NCI-H2227 (cell line): ENCODE results near the gene RNF126.
"Not testable (repeated sequence)": the region's sequence is repeated elsewhere in the genome, so short reads cannot be mapped to it uniquely, and the experiment has no call there.

Experiments
- DNase-seq: peaks from one replicate; lab custom pipeline; 2025; ENCODE audit not compliant: unreplicated experiment; lab: John Stamatoyannopoulos, UW

RNF126 gene

DNA sequence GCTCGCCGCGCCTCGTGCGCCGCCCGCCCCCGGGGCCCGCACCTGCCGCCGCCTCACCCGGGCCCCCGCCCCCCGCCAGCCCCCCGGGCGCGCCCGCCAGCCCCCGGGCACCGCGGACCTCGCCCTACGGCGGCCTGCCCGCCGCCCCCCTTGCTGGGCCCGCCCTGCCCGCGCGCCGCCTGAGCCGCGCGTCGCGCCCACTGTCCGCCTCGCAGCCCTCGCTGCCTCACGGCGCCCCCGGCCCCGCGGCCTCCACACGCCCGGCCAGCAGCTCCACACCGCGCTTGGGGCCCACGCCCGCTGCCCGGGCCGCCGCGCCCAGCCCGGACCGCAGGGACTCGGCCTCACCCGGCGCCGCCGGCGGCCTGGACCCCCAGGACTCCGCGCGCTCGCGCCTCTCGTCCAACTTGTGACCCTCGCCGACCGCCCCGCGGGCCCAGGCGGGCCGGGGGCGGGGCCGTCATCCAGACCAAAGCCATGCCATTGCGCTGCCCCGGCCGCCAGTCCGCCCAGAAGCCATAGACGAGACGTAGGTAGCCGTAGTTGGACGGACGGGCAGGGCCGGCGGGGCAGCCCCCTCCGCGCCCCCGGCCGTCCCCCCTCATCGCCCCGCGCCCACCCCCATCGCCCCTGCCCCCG is 46.8 kb downstream of the RNF126 start:
- DNase-seq = no peak

DNA sequence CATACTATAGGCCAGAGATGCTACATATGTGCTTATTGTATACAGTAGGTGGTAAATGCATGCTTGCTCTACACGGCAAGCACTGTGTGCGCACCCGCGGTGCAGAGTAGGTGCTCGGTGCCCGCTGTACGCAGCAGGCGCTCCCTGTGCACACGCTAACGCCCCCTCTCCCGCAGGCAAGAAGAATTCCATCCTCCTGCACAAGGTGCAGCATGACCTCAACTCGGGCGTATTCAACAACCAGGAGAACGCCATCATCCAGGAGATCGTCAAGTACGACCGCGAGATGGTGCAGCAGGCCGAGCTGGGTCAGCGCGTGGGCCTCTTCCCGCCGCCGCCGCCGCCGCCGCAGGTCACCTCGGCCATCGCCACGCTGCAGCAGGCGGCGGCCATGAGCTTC is 47.4 kb downstream of the RNF126 start:
- no peak for DNase-seq

- DNase-seq = no peak
Measured at GRCh38 chr19:613732-614567, 49.1 kb downstream of the RNF126 start.

GRCh38 chr19:612941-613340 is 50.1 kb downstream of the RNF126 start:
- no peak for DNase-seq

GRCh38 chr19:611481-611868 is 51.5 kb downstream of the RNF126 start:
- no peak for DNase-seq

GRCh38 chr19:610801-611480 is 52.1 kb downstream of the RNF126 start:
- no peak for DNase-seq

DNA sequence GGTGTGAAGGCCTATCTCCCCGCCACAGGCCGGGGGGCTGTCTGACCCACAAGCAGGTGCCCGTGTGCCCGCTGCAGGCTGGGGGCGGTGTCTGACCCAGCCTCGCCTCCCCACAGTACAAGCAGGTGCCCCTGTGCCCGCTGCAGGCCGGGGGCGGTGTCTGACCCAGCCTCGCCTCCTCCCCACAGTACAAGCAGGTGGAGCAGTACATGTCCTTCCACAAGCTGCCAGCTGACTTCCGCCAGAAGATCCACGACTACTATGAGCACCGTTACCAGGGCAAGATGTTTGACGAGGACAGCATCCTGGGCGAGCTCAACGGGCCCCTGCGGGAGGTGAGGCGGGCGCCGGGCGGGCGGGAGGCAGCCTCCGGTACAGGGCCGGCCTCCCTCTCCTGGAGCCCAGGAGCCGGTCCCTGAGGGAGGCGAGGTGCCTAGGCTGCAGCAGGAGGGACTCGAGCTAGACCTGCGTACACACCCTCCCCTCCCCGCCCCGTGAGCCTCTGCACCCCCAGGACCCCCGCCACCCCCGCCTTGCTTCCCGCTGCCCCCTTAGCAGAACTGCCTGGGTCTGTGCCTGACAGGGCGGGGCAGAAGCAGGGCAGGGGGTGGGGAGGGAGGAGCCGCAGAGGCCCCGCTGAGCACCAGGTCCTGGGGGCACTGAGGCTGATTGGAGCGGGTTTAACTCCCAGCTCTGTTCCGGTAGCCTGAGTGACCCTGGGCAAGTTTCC is 52.8 kb downstream of the RNF126 start:
- DNase-seq = no peak

DNA sequence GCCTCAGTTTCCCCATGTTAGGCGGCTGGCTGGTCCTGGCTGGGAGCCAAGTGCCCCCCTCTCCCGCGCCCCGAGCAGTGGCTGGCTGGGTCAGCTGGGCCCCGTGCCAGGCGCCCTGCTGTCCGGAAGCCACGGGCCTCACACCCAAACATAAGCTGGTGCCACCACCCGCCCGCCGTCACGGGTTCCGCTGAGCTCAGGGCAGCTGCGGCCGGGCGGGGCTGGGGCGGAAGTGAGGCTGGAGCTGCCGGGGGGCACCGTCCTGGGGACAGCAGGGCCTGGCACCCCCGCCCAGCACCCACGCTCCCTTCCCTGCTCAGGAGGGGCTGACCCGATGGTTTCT is 54.0 kb downstream of the RNF126 start:
- no peak for DNase-seq

- no peak for DNase-seq
Measured at GRCh38 chr19:608155-609003, 54.6 kb downstream of the RNF126 start.

DNA sequence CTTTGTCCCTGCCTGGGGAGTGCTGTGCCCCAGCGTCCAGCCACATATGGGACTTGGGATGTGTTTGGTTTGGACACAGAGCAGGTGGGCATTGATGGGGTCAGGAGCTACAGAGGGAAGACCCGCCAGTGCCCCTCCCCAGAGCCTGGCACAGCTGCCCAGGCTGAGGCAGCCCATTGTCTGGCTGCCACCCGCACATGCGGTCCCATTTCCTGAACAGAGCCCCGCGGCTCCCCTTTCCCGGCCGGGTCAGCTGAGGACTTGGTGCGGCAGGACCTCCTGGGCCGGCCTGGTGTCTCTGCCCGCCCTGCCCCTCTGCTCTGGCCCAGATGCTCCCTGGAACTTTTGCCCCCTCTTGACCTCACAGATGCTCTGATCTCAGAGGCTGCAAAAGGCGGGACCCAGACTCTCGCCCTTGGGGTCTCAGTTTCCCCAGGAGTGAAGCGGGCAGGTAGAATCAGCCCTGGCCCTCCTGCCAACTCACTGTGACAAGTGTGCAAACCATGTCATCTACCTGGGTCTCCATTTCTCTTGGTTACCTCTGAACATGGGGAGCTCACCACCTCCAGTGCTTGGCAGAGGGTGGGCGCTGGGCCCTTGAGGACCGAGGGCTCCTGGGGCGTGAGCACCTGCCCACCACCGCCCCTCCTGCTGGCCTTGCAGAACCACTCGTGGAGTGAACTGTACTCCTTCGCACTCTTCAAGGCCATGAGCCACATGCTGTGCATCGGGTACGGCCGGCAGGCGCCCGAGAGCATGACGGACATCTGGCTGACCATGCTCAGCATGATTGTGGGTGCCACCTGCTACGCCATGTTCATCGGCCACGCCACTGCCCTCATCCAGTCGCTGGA is 55.5 kb downstream of the RNF126 start:
- DNase-seq = no peak

DNA sequence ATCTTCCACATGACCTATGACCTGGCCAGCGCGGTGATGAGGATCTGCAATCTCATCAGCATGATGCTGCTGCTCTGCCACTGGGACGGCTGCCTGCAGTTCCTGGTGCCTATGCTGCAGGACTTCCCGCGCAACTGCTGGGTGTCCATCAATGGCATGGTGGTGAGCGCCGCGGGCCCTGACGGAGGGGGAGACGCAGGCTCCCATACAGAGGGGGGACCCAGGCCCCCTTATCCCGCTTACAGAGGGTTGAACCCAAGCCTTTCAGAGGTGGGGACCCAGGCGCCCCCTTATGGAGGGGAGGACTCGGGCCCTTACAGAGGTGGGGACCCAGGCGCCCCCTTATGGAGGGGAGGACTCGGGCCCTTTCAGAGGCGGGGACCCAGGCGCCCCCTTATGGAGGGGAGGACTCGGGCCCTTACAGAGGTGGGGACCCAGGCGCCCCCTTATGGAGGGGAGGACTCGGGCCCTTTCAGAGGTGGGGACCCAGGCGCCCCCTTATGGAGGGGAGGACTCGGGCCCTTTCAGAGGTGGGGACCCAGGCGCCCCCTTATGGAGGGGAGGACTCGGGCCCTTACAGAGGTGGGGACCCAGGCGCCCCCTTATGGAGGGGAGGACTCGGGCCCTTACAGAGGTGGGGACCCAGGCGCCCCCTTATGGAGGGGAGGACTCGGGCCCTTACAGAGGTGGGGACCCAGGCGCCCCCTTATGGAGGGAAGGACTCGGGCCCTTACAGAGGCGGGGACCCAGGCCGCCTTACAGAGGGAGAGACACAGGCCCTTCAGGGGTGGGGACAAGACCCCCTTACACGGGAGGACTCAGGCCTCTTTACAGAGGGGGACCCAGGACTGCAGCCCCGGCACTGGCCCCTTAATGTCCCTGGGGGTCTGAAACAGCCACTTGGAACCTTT is 57.7 kb downstream of the RNF126 start:
- DNase-seq = not testable (repeated sequence)

GRCh38 chr19:604355-604754 is 58.7 kb downstream of the RNF126 start:
- DNase-seq = no peak

- not testable (repeated sequence) for DNase-seq
Measured at GRCh38 chr19:603779-604178, 59.2 kb downstream of the RNF126 start.

DNA sequence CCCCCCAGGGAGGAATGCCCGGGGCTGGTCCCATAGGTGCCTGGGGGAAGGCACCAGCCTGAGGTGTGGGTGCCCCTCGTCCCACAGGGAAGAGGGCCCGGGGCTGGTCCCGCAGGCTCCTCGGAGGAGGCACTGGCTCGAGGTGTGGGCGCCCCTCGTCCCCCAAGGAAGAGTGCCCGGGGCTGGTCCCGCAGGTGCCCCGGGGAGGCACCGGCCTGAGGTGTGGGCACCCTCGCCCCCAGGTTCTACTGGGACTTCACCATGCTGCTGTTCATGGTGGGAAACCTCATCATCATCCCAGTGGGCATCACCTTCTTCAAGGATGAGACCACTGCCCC is 59.7 kb downstream of the RNF126 start:
- not testable (repeated sequence) for DNase-seq

DNA sequence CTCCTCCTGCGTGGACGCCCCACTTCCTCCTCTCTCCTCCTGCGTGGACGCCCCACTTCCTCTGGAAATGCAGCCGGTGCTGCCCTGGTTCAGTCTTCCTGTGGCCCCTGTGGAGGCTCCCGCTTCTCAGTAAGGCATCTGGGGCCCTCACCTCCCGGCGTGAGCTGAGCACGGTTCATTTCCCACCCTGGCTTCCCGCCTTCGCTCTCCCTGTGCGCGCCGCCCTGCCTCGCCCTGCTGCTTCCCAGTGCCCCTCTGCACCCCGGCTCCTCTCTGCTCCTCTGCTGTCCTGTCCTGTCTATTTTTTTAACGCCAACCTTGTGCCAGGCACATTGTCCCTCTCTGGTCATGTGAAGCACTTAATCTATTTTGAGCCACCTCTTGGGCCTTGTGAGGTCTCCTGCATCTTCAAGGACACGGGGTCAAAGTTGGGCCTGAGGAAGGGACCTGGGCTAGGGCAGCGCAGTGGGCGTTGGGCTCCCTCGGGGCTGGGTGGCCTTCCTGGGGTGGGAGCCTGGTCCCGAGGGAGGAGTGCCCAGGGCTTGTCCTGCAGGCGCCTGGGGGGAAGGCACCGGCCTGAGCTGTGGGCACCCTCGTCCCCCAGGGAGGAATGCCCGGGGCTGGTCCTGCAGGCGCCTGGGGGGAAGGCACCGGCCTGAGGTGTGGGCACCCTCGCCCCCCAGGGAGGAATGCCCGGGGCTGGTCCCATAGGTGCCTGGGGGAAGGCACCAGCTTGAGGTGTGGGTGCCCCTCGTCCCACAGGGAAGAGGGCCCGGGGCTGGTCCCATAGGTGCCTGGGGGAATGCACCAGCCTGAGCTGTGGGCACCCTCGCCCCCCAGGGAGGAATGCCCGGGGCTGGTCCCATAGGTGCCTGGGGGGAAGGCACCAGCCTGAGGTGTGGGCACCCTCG is 60.4 kb downstream of the RNF126 start:
- no peak for DNase-seq

GRCh38 chr19:601790-602189 is 61.2 kb downstream of the RNF126 start:
- DNase-seq = no peak

GRCh38 chr19:601310-601709 is 61.7 kb downstream of the RNF126 start:
- no peak for DNase-seq
